Smooth muscle cell (in vitro differentiated cells): ENCODE data around the gene ADAM12. TPM values are rescaled to one million over a fixed set of nuclear protein-coding genes. Genes with fewer than 3 reads are reported as not detected.

Source experiments
- DNase-seq: peaks from one replicate; lab custom pipeline; 2025; ENCODE audit not compliant: unreplicated experiment; lab: John Stamatoyannopoulos, UW
- H2AFZ ChIP-seq: fragments of 200-600 bp; sonication (generic); 2 replicates; pipeline ENCODE4 v1.6.0; 2016; ENCODE audit warnings: antibody characterized with exemption, low read depth, mild to moderate bottlenecking
- H3F3A ChIP-seq: fragments of 200-600 bp; sonication (generic); 2 replicates; pipeline ENCODE4 v1.6.0; 2017; ENCODE audit warnings: antibody characterized with exemption, low read depth
- H3K27ac ChIP-seq: fragments of 200-600 bp; sonication (generic); 2 replicates; pipeline ENCODE4 v1.5.1; 2016; ENCODE audit warnings: low read depth, mild to moderate bottlenecking
- H3K27me3 ChIP-seq: fragments of 200-600 bp; sonication (generic); 2 replicates; pipeline ENCODE4 v1.6.1; 2016; ENCODE audit warnings: low read depth, mild to moderate bottlenecking
- H3K36me3 ChIP-seq: fragments of 200-600 bp; sonication (generic); 2 replicates; pipeline ENCODE4 v1.5.1; 2016; ENCODE audit warnings: low read depth
- H3K4me1 ChIP-seq: fragments of 200-600 bp; sonication (generic); 2 replicates; pipeline ENCODE4 v1.5.1; 2016; ENCODE audit warnings: low read depth
- H3K4me2 ChIP-seq: fragments of 200-600 bp; sonication (generic); 2 replicates; pipeline ENCODE4 v1.6.0; 2016; ENCODE audit warnings: mild to moderate bottlenecking
- H3K4me3 ChIP-seq: fragments of 200-600 bp; sonication (generic); 2 replicates; pipeline ENCODE4 v1.5.1; 2016; ENCODE audit warnings: mild to moderate bottlenecking
- H3K79me2 ChIP-seq: fragments of 200-600 bp; sonication (generic); 2 replicates; pipeline ENCODE4 v1.6.0; 2016; ENCODE audit warnings: low read depth, mild to moderate bottlenecking
- H3K9ac ChIP-seq: fragments of 200-600 bp; sonication (generic); 2 replicates; pipeline ENCODE4 v1.6.0; 2016; ENCODE audit warnings: low read depth
- H3K9me3 ChIP-seq: fragments of 200-600 bp; sonication (generic); replicated peaks from 2 replicates; pipeline ENCODE4 v1.5.1; 2016; ENCODE audit warnings: low read depth
- H4K20me1 ChIP-seq: fragments of 200-600 bp; sonication (generic); 2 replicates; pipeline ENCODE4 v1.6.0; 2016; ENCODE audit warnings: low read depth
- WGBS: methylation state at CpG from one replicate; pipeline ENCODE4 v1.1.7; 2016; ENCODE audit warnings: low lambda C conversion rate; 5-methylcytosine and 5-hydroxymethylcytosine counted together
- polyA plus RNA-seq: library from polyadenylated mRNA; unstranded; fragments of >200 nt; fragmentation: Nextera tagmentation; extraction: Ambion mirVana; gene quantifications from 2 replicates; pipeline ENCODE4 v1.2.1, GENCODE V29; 2016
- total RNA-seq: library from RNA; depleted of rRNA; stranded (reverse); fragments of >200 nt; gene quantifications from 2 replicates; pipeline ENCODE4 v1.2.3, GENCODE V29; 2014
- TF ChIP-seq, protein P1 (sequence below): fragments of 200-600 bp; sonication (generic); IDR thresholded peaks from 2 replicates; pipeline ENCODE4 v1.5.1; 2017; ENCODE audit warnings: borderline replicate concordance, mild to moderate bottlenecking, antibody characterized with exemption; ENCODE audit not compliant: insufficient read depth, poor library complexity, severe bottlenecking

Gene ADAM12
- total and polyA plus RNA-seq, 2 experiments from 2014 or later = 40.0 to 54.3 TPM

DNA sequence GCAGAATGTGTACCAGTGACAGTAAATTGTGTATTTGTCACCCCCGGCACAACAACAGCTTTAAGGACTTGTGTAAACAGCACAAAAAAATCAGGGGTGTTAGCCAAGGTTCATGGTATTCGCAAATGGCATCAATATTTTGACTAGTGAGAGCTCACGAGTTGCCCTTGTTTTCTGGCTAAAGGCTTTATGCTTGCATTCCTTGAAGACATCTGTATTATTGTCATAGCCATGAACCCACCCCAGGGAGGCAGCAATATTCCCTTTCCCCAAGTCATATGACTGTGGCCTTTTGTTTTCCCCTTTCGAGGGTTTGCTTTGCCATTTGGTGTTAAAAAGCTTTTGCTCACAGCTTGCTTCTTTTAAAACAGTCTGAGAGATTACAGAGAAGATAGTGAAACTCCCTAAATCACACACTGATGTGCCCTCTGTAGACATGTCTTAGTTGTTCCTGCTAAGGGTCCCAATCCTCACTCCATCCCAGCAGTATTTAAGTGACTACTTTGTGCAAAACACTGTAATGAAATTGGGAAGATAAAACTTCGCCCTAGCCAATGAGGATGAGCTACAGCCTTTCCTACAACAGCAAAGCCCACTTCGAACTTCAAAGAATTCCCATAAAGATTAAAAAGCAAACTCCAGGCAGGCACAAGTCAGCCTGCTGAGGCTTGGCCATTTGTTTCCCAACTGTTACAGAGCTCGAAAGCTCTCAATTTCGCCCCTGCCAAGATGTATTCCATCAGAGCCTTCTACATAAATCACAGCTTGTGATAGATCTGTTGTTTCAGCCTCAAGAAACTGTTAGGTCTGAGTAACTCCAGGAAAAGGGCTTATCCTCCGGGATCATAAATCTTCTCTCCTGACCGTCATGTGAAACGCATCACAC, 172.3 kb downstream of the ADAM12 start:
- Histone ChIP-seq H3K9ac (no peak overlapping the region), H2AFZ (no peak overlapping the region)

GRCh38 chr10:126214679-126215078, 173.6 kb downstream of the ADAM12 start:
- no peak for DNase-seq
- Histone ChIP-seq H2AFZ (no peak overlapping the region), H3K4me1 (peaks cover 17% of the 10 kb centered on the region), H3K9ac (no peak overlapping the region), H3K9me3 (no peaks in the 10 kb centered on the region), H3F3A (peaks cover 8% of the 10 kb centered on the region), H3K36me3 (no peaks in the 10 kb centered on the region), H3K4me2 (no peak overlapping the region), H3K27ac (peak overlapping the region; percentile 73), H3K27me3 (no peaks in the 10 kb centered on the region), H3K79me2 (peaks cover 11% of the 10 kb centered on the region), H4K20me1 (no peaks in the 10 kb centered on the region), H3K4me3 (no peak overlapping the region)
- TF ChIP-seq, protein P1, sequence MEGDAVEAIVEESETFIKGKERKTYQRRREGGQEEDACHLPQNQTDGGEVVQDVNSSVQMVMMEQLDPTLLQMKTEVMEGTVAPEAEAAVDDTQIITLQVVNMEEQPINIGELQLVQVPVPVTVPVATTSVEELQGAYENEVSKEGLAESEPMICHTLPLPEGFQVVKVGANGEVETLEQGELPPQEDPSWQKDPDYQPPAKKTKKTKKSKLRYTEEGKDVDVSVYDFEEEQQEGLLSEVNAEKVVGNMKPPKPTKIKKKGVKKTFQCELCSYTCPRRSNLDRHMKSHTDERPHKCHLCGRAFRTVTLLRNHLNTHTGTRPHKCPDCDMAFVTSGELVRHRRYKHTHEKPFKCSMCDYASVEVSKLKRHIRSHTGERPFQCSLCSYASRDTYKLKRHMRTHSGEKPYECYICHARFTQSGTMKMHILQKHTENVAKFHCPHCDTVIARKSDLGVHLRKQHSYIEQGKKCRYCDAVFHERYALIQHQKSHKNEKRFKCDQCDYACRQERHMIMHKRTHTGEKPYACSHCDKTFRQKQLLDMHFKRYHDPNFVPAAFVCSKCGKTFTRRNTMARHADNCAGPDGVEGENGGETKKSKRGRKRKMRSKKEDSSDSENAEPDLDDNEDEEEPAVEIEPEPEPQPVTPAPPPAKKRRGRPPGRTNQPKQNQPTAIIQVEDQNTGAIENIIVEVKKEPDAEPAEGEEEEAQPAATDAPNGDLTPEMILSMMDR = no peak
- 92% methylated on average over 8 of the region's 8 CpGs for WGBS

More for the DNA sequence above, 172.3 kb downstream of the ADAM12 start:
- H3K27ac ChIP-seq = peak overlapping the region; percentile 73
- TF ChIP-seq, protein P1 = no peak
- 22% methylated on average over 11 of the region's 11 CpGs for WGBS
- H4K20me1 ChIP-seq = no peaks in the 10 kb centered on the region
- H3K9me3 ChIP-seq = no peaks in the 10 kb centered on the region
- no peak for DNase-seq
- H3K4me2 ChIP-seq = peak overlapping the region; percentile 59
- peaks cover 8% of the 10 kb centered on the region for H3F3A ChIP-seq
- no peaks in the 10 kb centered on the region for H3K27me3 ChIP-seq
- H3K79me2 ChIP-seq = peaks cover 15% of the 10 kb centered on the region
- H3K4me3 ChIP-seq = no peak overlapping the region
- H3K36me3 ChIP-seq = no peaks in the 10 kb centered on the region
- peaks cover 17% of the 10 kb centered on the region for H3K4me1 ChIP-seq

GRCh38 chr10:126214021-126214420, 174.3 kb downstream of the ADAM12 start:
- DNase-seq = no peak

More at GRCh38 chr10:126214021-126214420, 174.3 kb downstream of the ADAM12 start:
- no peak overlapping the region for H3K4me3 ChIP-seq
- TF ChIP-seq, protein P1 = no peak
- peaks cover 20% of the 10 kb centered on the region for H3K4me1 ChIP-seq
- H3K9me3 ChIP-seq = no peaks in the 10 kb centered on the region
- H4K20me1 ChIP-seq = no peaks in the 10 kb centered on the region
- H3K36me3 ChIP-seq = no peaks in the 10 kb centered on the region
- no peak overlapping the region for H2AFZ ChIP-seq
- peaks cover 8% of the 10 kb centered on the region for H3F3A ChIP-seq
- no peak overlapping the region for H3K27ac ChIP-seq
- H3K4me2 ChIP-seq = no peak overlapping the region
- no peak overlapping the region for H3K9ac ChIP-seq
- H3K27me3 ChIP-seq = no peaks in the 10 kb centered on the region
- peaks cover 11% of the 10 kb centered on the region for H3K79me2 ChIP-seq
- 32% methylated on average over 6 of the region's 6 CpGs for WGBS
